Stimulated activated naive B cell treated with anti-CD40 and anti-IgM and Interleukin-4, amounts not matched to agents 10 μg/mL and 1 μg/mL and 100 μg/mL, for 72 hours (primary cell): ENCODE data around the gene USP6NL.
"Not testable (repeated sequence)": the region's sequence is repeated elsewhere in the genome, so short reads cannot be mapped to it uniquely, and the experiment has no call there.

Experiments used
- ATAC-seq, 2 donors: fragments of 150-1000 bp; cut with Tn5 transposase; replicated peaks; 2 replicates each; pipeline ENCODE4 v1.10.0; 2021; ENCODE audit warnings: moderate library complexity in 1 of 2
- DNase-seq: peaks from one replicate; pipeline ENCODE4 v3.0.0; 2021
- H3K27ac Mint-ChIP-seq: one replicate; pipeline ENCODE4 v1.8.0; 2022; ENCODE audit warnings: mild to moderate bottlenecking, mixed read lengths
- H3K27me3 Mint-ChIP-seq, 2 donors: one replicate each; pipeline ENCODE4 v1.8.0; 2022; ENCODE audit warnings: mixed read lengths in 2 of 2
- H3K36me3 Mint-ChIP-seq, 2 donors: one replicate each; pipeline ENCODE4 v1.8.0; 2022; ENCODE audit warnings: mixed read lengths in 2 of 2, mild to moderate bottlenecking in 1 of 2
- H3K4me1 Mint-ChIP-seq, 2 donors: one replicate each; pipeline ENCODE4 v1.8.0; 2022; ENCODE audit warnings: mixed read lengths in 2 of 2, mild to moderate bottlenecking in 1 of 2
- H3K4me3 Mint-ChIP-seq, 2 donors: one replicate each; pipeline ENCODE4 v1.8.0; 2022; ENCODE audit warnings: mild to moderate bottlenecking in 2 of 2, mixed read lengths in 2 of 2, moderate library complexity in 1 of 2
- H3K9me3 Mint-ChIP-seq, 2 donors: one replicate each; pipeline ENCODE4 v1.8.0; 2022; ENCODE audit warnings: mixed read lengths in 2 of 2, mild to moderate bottlenecking in 1 of 2

The USP6NL gene

GRCh38 chr10:11499425-11500071 lies 111.9 kb downstream of the USP6NL start:
- peaks cover 11 to 12% of the 10 kb centered on the region in 2 donors for H3K4me1 Mint-ChIP-seq
- H3K27ac Mint-ChIP-seq = no peak overlapping the region
- no peaks in the 10 kb centered on the region for H3K27me3 Mint-ChIP-seq
- ATAC-seq (no peak), DNase-seq (no peak)
- H3K36me3 Mint-ChIP-seq = peaks cover 7 to 27% of the 10 kb centered on the region in 2 donors
- H3K4me3 Mint-ChIP-seq = no peak overlapping the region
- H3K9me3 Mint-ChIP-seq = no peaks in the 10 kb centered on the region

- peaks cover 17 to 35% of the 10 kb centered on the region in 2 donors for H3K36me3 Mint-ChIP-seq
- no peaks in the 10 kb centered on the region for H3K9me3 Mint-ChIP-seq
- no peaks in the 10 kb centered on the region for H3K27me3 Mint-ChIP-seq
- H3K27ac Mint-ChIP-seq = no peak overlapping the region
- ATAC-seq (no peak), DNase-seq (no peak)
- H3K4me1 Mint-ChIP-seq = peaks cover 10 to 12% of the 10 kb centered on the region in 2 donors
- no peak overlapping the region for H3K4me3 Mint-ChIP-seq
These were observed 113.1 kb downstream of the USP6NL start for GRCh38 chr10:11498399-11498798.

DNA sequence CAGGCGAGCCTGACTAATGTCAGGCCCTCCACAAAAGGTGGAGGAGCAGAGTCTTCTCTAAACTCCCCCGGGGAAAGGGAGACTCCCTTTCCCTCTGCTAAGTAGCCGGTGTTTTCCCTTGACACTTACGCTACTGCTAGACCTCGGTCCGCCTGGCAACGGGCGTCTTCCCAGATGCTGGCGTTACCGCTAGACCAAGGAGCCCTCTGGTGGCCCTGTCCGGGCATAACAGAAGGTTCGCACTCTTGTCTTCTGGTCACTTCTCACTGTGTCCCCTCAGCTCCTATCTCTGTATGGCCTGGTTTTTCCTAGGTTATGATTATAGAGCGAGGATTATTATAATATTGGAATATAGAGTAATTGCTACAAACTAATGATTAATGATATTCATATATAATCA lies 116.5 kb downstream of the USP6NL start:
- Mint-ChIP-seq H3K4me1 (peaks cover 5 to 12% of the 10 kb centered on the region in 2 donors), H3K36me3 (peaks cover 22 to 48% of the 10 kb centered on the region in 2 donors)
- DNase-seq, H3K27ac Mint-ChIP-seq, H3K9me3 Mint-ChIP-seq, H3K27me3 Mint-ChIP-seq, ATAC-seq, H3K4me3 Mint-ChIP-seq: not testable (repeated sequence)

- H3K4me1 Mint-ChIP-seq = peaks cover 4 to 11% of the 10 kb centered on the region in 2 donors
- no peak for ATAC-seq
- no peak overlapping the region for H3K4me3 Mint-ChIP-seq
- no peak for DNase-seq
- H3K36me3 Mint-ChIP-seq = peaks cover 19 to 42% of the 10 kb centered on the region in 2 donors
- no peaks in the 10 kb centered on the region for H3K9me3 Mint-ChIP-seq
- no peaks in the 10 kb centered on the region for H3K27me3 Mint-ChIP-seq
- peak overlapping the region; percentile 81 for H3K27ac Mint-ChIP-seq
These were observed 117.8 kb downstream of the USP6NL start for GRCh38 chr10:11493646-11494045.

GRCh38 chr10:11491087-11491486 lies 120.4 kb downstream of the USP6NL start:
- Mint-ChIP-seq H3K27me3 (no peaks in the 10 kb centered on the region), H3K9me3 (no peaks in the 10 kb centered on the region)

DNA sequence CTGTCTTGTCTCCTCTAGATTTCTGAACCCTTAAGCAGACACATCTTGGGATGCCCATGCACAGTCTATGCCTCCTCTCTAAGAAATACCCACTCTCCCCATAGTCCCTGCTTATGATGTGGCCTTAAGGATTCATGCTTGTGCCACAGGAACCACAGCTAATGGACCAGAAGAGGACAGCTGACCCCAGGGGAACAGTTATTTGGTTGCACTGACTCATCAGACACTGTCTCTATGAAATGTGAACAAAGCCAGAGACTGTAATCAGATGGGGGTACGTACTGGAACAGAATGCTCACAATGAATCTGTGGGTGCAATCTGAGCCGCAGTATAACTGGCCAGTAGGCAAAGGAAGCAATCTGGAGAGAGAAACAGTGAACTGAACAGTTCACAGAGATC lies 121.9 kb downstream of the USP6NL start:
- peak overlapping the region; percentile 38 for H3K27ac Mint-ChIP-seq
- peaks cover 4 to 13% of the 10 kb centered on the region in 2 donors for H3K4me1 Mint-ChIP-seq
- peaks cover 16 to 35% of the 10 kb centered on the region in 2 donors for H3K36me3 Mint-ChIP-seq
- DNase-seq = no peak
- no peaks in the 10 kb centered on the region for H3K27me3 Mint-ChIP-seq
- no peak overlapping the region for H3K4me3 Mint-ChIP-seq
- no peaks in the 10 kb centered on the region for H3K9me3 Mint-ChIP-seq
- peak in 1 of 2 donors; percentile 29 for ATAC-seq

More at GRCh38 chr10:11491087-11491486, 120.4 kb downstream of the USP6NL start:
- peaks cover 19 to 41% of the 10 kb centered on the region in 2 donors for H3K36me3 Mint-ChIP-seq
- H3K27ac Mint-ChIP-seq = no peak overlapping the region
- DNase-seq (no peak), ATAC-seq (no peak)
- peaks cover 4 to 11% of the 10 kb centered on the region in 2 donors for H3K4me1 Mint-ChIP-seq
- H3K4me3 Mint-ChIP-seq = no peak overlapping the region

- Mint-ChIP-seq H3K4me3 (no peak overlapping the region), H3K4me1 (peaks cover 10 to 23% of the 10 kb centered on the region in 2 donors), H3K9me3 (no peaks in the 10 kb centered on the region), H3K36me3 (peaks cover 13 to 30% of the 10 kb centered on the region in 2 donors), H3K27me3 (no peaks in the 10 kb centered on the region), H3K27ac (no peak overlapping the region)
- no peak for DNase-seq
- no peak for ATAC-seq
These were observed 123.3 kb downstream of the USP6NL start for GRCh38 chr10:11488126-11488525.

DNA sequence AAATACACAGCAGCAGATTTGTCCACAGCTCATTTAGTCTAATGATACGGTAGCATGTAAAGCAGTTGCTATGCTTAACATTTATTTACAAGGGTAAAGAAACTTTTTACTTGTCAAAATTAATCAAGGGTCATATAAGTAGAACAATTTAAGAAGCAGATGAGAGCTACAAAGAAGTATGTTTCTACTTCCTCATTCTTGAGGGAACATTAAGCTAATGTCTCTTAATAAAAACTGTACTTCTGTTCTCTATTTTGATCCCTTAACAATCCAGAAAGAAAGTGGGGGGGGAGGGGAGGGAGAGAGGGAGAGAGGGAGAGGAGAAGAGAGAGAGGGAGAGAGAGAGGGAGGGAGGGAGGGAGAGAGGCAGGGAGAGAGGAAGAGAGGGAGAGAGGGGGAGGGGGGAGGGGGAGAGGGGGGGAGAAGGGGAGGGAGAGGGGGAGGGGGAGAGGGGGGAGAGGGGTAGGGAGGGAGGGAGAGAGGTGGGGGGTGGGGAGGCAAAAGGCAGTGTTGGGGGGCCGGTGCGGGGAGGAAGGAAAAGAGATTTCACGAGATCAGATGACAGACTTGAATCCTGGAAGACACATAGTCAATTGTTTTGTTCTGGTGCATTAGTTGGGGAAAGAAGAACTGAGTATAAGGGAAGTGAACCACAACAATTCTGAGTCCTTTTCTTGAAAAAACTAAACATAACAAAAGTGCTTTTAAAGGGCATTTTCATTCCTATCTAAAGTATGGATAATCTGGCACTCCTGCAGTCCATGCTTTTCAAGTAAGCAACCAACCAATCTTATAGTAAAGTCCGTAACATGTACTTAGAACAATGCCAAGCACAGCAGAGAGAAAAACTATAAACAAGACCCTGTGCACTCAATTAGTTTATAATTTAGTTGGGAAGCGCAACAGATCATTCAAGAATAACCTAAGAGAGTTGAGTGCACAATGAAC lies 128.0 kb downstream of the USP6NL start:
- H3K36me3 Mint-ChIP-seq = peaks cover 28 to 37% of the 10 kb centered on the region in 2 donors
- no peaks in the 10 kb centered on the region for H3K9me3 Mint-ChIP-seq
- peak overlapping the region; percentile 59 for H3K27ac Mint-ChIP-seq
- peaks cover 21 to 40% of the 10 kb centered on the region in 2 donors for H3K4me1 Mint-ChIP-seq
- no peaks in the 10 kb centered on the region for H3K27me3 Mint-ChIP-seq
- ATAC-seq = peak in 1 of 2 donors; percentile 44
- peak overlapping the region in 1 of 2 donors; percentile 39 for H3K4me3 Mint-ChIP-seq
- DNase-seq = no peak

DNA sequence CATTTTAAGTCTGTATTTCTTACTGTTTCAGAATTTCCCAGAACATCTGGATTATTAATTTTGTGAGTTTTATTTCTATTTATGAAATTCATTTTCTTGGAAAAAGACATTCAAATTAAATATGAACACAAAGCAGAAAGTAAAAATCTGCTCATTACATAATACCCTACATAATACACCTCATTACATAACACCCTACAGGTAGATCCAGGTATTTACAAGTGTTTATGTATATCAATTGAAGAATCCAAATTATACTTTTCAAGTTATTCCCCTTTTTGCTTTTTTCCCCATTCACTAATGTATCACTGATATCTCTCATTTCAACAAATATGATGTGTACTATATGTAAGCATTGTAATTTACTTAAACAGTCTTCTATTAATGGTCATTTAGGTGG lies 129.1 kb downstream of the USP6NL start:
- H3K27ac Mint-ChIP-seq = no peak overlapping the region
- DNase-seq = no peak
- peaks cover 21 to 40% of the 10 kb centered on the region in 2 donors for H3K4me1 Mint-ChIP-seq
- no peak overlapping the region for H3K4me3 Mint-ChIP-seq
- no peaks in the 10 kb centered on the region for H3K27me3 Mint-ChIP-seq
- no peaks in the 10 kb centered on the region for H3K9me3 Mint-ChIP-seq
- no peak for ATAC-seq
- H3K36me3 Mint-ChIP-seq = peaks cover 29 to 39% of the 10 kb centered on the region in 2 donors

DNA sequence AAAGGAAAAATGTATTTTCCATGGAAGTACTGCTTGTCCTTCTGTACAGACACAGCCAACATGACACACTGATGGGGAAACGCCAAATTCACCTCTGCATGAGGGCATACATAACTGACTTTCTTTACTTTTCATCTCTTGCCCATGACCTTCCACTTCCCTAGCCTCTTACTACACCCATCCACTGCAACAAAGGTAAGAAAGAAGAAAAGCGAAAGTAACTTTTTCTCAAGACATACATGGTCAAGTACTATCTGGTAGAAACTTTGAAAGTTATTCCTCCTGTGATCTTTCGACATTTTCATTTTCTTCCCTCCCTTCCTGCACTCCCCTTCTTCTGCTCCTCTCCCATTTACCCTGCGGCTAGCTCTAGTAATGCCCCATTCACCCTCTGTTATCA lies 130.8 kb downstream of the USP6NL start:
- H3K4me1 Mint-ChIP-seq = peaks cover 21 to 40% of the 10 kb centered on the region in 2 donors
- H3K36me3 Mint-ChIP-seq = peaks cover 29 to 47% of the 10 kb centered on the region in 2 donors
- no peak overlapping the region for H3K27ac Mint-ChIP-seq
- no peaks in the 10 kb centered on the region for H3K27me3 Mint-ChIP-seq
- no peak overlapping the region for H3K4me3 Mint-ChIP-seq
- no peak for DNase-seq
- no peaks in the 10 kb centered on the region for H3K9me3 Mint-ChIP-seq
- no peak for ATAC-seq

DNA sequence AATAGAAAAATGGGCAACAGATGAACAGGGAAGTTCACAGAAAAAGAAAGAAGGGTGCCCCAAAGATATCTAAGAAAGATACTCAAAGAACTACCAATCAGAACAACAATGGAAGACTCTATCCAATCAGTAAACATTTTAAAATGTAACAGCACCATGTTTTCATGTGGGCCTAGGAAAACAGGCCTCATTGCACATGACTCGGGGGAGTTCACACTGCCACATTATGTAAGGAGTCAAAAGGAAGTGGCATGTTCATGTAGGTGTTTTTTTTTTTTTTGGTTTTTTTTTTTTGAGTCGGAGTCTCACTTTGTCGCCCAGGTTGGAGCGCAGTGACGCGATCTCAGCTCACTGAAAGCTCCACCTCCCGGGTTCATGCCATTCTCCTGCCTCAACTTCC lies 132.2 kb downstream of the USP6NL start:
- peaks cover 18 to 36% of the 10 kb centered on the region in 2 donors for H3K4me1 Mint-ChIP-seq
- H3K27ac Mint-ChIP-seq = peak overlapping the region; percentile 76
- no peaks in the 10 kb centered on the region for H3K27me3 Mint-ChIP-seq
- H3K36me3 Mint-ChIP-seq = peaks cover 26 to 47% of the 10 kb centered on the region in 2 donors
- no peak for DNase-seq
- no peak overlapping the region for H3K4me3 Mint-ChIP-seq
- H3K9me3 Mint-ChIP-seq = no peaks in the 10 kb centered on the region
- no peak for ATAC-seq

DNA sequence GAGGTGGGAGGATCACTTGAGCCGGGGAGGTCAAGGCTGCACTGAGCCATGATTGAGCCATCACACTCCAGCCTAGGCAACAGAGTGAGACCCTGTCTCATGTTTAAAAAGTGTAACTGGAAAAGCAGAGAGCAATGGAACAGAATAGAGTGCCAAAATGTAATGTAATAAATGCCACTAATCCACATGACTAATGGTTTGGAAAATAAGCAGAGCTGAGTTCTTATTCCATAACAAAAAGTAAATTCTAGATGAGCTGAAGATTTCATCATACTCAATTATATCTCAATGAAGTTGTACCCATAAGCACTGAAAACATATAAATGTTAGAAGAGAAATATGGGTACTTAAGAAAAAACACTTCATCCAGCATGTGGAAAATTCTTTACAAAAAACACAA lies 132.6 kb downstream of the USP6NL start:
- no peak for DNase-seq
- Mint-ChIP-seq H3K9me3 (no peaks in the 10 kb centered on the region), H3K27ac (peak overlapping the region; percentile 76)

DNA sequence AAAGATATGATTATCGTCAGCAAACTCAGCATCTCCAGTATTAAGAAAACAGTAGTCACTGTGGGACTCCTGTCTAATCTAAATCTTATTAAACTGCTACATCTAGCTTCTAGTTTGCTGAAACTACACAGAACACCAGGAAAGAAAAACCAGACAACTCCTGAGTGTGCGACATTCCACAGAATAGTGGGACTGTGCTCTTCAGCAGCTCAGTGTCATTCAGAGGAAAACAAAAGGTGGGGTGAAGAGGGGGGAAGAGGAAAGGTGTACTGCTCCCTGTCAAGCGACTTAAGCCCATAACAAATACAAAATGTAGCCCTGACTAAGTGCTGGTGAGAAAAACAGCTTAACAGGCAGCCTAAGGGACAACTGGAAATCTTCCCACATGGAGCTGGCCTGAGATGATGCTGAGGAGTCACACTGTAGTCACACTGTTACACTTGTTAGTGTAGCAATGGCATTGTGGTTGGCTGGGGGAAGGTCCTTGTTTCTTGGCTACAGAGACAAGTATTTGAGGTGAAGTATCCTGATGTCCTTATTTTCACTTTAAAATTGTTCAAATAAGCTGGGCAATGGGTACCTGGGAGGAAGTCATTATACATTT lies 135.5 kb downstream of the USP6NL start:
- DNase-seq = no peak
- Mint-ChIP-seq H3K27ac (peak overlapping the region; percentile 15), H3K9me3 (no peaks in the 10 kb centered on the region), H3K4me1 (peaks cover 11 to 19% of the 10 kb centered on the region in 2 donors), H3K36me3 (peaks cover 20 to 43% of the 10 kb centered on the region in 2 donors), H3K4me3 (no peak overlapping the region), H3K27me3 (no peaks in the 10 kb centered on the region)
- ATAC-seq = no peak

More for the DNA sequence above, 132.6 kb downstream of the USP6NL start:
- H3K4me3 Mint-ChIP-seq = no peak overlapping the region
- peaks cover 16 to 31% of the 10 kb centered on the region in 2 donors for H3K4me1 Mint-ChIP-seq
- no peaks in the 10 kb centered on the region for H3K27me3 Mint-ChIP-seq
- no peak for ATAC-seq
- H3K36me3 Mint-ChIP-seq = peaks cover 24 to 45% of the 10 kb centered on the region in 2 donors

DNA sequence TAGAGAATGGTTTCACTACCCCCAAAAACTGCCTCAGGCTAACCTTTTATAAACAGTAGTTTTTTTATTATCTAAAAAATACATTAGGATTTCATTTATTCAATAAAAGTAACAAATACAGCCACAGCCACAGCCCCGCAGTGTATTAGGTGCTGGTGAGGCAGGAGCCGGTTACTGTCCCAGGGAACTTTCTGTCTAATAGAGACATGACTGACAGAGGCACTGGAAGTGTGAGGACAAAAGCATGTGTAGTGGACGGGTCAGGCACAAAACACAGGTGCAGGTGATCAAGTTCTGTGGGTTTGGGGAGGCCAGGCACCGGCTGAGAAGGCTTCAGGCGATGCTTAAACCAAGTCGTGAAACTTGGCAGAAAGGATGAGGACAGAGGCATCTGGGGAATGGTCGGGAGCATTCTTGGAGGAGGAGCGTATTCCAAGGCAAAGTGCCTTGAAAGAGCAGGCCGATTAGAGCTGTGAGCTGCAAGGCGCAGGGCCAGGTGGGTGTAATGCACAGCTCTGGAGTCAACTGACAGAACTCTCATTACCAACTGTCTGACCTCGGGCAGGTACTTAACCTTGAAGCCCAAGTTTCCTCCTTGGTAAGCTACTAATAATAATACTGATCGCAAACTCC lies 138.2 kb downstream of the USP6NL start:
- Mint-ChIP-seq H3K4me3 (no peak overlapping the region), H3K36me3 (peaks cover 6 to 38% of the 10 kb centered on the region in 2 donors), H3K27ac (peak overlapping the region; percentile 71), H3K4me1 (peaks cover 8 to 10% of the 10 kb centered on the region in 2 donors), H3K9me3 (no peaks in the 10 kb centered on the region), H3K27me3 (no peaks in the 10 kb centered on the region)
- DNase-seq (no peak), ATAC-seq (no peak)
